ENCODE measurements around the gene SDE2.

Gene SDE2

DNA sequence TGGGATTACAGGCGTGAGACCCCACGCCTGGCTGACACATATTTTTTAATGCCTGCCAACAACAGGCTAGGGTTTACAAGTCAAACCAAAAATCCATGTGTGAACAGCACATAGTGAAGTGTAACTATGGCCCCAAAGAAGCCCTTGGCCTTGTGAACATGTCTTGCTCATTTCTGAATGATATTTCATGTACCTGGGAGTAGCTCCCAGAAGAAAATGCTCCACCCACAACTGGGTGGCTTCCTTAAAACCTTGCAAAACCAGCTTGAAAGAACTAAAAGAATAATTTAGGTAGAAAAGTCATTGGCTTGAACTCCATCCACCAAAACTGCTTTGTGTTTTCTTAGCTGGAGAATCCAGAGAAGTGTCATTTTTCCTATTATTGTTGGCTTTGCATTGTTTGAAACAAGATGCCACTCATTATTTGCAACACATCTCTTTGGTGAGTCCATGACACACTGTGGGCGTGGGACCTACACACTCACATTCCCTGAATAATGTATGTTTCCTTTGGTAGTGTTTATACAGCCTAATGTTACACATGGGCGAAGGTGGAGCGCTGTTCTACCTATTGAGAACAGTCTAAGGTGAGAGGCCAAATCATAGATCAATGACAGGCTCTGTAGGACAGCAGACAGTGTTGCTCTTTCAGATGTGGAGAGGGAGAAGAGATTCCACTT, 28.5 kb upstream of the SDE2 start:
- no peak overlapping the region for H3K4me3 ChIP-seq (ENCODE audit: low read depth, low read length)
- no peak for DNase-seq (ENCODE audit: low read depth)
- TF ChIP-seq, protein P1, sequence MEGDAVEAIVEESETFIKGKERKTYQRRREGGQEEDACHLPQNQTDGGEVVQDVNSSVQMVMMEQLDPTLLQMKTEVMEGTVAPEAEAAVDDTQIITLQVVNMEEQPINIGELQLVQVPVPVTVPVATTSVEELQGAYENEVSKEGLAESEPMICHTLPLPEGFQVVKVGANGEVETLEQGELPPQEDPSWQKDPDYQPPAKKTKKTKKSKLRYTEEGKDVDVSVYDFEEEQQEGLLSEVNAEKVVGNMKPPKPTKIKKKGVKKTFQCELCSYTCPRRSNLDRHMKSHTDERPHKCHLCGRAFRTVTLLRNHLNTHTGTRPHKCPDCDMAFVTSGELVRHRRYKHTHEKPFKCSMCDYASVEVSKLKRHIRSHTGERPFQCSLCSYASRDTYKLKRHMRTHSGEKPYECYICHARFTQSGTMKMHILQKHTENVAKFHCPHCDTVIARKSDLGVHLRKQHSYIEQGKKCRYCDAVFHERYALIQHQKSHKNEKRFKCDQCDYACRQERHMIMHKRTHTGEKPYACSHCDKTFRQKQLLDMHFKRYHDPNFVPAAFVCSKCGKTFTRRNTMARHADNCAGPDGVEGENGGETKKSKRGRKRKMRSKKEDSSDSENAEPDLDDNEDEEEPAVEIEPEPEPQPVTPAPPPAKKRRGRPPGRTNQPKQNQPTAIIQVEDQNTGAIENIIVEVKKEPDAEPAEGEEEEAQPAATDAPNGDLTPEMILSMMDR (IDR thresholded peaks at IDR 0.05; ENCODE audit: control insufficient read depth, extremely low read depth, insufficient read depth): no peak

DNA sequence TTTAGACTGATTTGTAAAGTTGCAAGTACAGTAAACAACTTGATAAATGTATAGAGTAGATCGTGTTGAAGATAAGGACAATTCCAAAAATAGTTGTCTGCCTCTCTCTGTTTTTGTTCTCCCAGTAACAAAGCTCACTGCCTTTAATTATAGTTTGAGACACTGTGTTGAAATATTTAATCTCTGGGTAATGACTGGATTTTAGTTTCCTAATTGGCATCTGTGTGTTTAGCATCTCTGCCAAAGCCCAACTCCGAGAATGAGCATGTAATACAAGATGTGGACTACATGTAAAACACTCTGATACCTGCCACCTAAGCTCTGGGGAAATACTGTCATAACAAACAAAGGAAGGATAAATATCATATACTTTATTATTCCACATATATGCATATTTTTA, 27.7 kb upstream of the SDE2 start:
- TF ChIP-seq, protein P1 (IDR thresholded peaks at IDR 0.05; ENCODE audit: control insufficient read depth, extremely low read depth, insufficient read depth): no peak
- no peak overlapping the region for H3K4me3 ChIP-seq (ENCODE audit: low read depth, low read length)
- DNase-seq (ENCODE audit: low read depth): peak; percentile 63

DNA sequence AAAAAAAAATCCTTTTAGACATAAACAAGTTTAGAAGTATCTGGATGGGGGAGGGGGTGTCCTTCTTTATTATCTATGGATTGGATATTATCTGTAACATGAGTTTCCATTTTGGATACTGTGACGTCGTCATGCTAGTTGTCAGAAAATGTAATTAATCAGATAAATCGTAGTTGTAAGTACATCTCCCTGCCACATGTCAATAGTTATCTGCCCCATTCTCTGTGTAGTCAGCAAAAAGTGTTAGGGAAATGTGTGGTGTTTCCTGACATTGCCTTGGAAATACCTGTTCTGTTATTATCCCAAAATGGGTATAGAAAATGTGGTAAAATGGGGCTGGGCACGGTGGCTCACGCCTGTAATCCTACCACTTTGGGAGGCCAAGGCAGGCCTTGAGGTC, 24.6 kb upstream of the SDE2 start:
- TF ChIP-seq, protein P1 (IDR thresholded peaks at IDR 0.05; ENCODE audit: control insufficient read depth, extremely low read depth, insufficient read depth): no peak
- no peak for DNase-seq (ENCODE audit: low read depth)
- H3K4me3 ChIP-seq (ENCODE audit: low read depth, low read length): no peak overlapping the region

DNA sequence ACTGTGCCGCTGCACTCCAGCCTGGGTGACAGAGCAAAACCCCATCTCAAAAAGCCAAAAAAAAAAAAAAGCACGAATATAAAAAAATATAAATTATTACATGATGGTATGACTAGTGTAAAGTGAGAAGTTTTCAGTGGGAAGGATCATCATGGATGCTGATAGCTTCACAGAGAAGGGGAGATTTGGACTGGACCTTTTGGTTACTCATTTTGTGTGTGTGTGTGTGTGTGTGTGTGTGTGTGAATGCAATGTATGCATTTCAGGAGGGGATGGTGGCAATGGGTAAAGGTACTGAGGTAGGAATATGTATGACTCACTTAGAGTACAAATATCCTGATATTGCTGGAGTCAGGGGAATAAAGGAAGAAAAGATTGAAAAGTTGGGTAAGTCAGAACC, 22.7 kb upstream of the SDE2 start:
- no peak for DNase-seq (ENCODE audit: low read depth)
- TF ChIP-seq, protein P1 (IDR thresholded peaks at IDR 0.05; ENCODE audit: control insufficient read depth, extremely low read depth, insufficient read depth): no peak
- no peak overlapping the region for H3K4me3 ChIP-seq (ENCODE audit: low read depth, low read length)

DNA sequence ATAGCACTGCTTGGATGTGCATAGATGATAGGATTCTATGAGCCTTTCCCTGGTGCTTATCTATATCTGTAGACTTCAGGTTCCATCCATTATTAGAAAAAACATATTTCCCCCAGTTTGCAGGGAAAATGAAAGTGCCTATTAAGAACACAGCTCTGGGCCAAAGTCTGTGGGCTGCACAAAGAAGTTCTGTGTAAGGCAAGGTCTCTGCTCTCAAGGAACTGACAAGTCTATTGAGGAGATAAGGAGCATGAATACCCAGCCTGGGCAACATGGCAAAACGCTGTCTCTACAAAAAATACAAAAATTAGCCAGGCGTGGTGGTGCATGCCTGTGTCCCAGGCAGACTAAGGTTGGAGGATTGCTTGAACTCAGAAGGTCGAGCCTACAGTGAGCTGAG, 22.3 kb upstream of the SDE2 start:
- no peak overlapping the region for H3K4me3 ChIP-seq (ENCODE audit: low read depth, low read length)
- TF ChIP-seq, protein P1 (IDR thresholded peaks at IDR 0.05; ENCODE audit: control insufficient read depth, extremely low read depth, insufficient read depth): no peak
- DNase-seq (ENCODE audit: low read depth): no peak

DNA sequence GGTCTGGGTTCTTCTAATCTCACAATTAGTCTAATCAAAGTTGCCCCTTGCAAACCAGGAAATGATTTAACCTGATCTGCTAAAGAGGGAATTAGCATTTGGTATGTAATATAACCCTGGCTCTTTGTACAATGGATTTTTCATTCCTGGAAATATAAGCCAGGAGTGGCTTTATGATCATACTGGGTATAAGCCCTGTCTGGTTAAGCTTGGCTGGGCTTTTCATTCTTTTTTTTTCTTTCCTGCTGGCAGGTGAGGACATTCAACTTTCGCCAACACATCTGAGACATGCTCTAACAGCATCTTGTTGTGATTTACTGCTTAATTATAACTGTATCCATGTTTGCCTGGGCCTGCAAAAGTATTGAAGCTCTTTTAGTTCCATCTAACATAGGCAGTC, 20.4 kb upstream of the SDE2 start:
- DNase-seq (ENCODE audit: low read depth): no peak
- TF ChIP-seq, protein P1 (IDR thresholded peaks at IDR 0.05; ENCODE audit: control insufficient read depth, extremely low read depth, insufficient read depth): no peak
- no peak overlapping the region for H3K4me3 ChIP-seq (ENCODE audit: low read depth, low read length)

DNA sequence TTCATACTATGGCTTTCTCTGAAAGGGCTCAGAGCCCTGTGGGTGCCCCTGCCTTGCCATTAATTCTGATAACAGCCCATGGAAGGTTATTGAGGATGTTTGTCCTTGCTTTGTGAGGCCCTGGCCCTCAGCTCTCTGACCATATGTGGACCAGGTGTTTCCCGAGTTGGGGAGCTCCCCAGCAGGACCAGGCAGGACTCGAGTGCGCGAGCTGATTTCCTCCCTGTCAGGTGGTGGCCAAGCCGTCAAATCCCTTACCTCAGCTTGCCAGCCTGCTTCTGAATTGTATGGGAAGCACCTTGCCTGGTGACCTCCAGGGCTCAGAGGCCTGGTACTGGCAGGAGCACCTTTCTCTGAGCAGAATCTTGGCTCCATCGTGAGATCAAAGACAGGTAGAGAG, 17.9 kb upstream of the SDE2 start:
- DNase-seq (ENCODE audit: low read depth): no peak
- TF ChIP-seq, protein P1 (IDR thresholded peaks at IDR 0.05; ENCODE audit: control insufficient read depth, extremely low read depth, insufficient read depth): no peak
- H3K4me3 ChIP-seq (ENCODE audit: low read depth, low read length): no peak overlapping the region

All from LNCaP clone FGC (cell line).